SK-N-SH treated with all-trans-retinoic acid at 6 μM for 48 hours (cell line): ENCODE results near the gene VEGFC.
A peak's percentile ranks its signal among the peaks of the same experiment; 100 is the strongest.

Source experiments
- ATAC-seq: fragments of 200-7000 bp; cut with Tn5 transposase; 3 replicates; pipeline ENCODE4 v1.9.1; 2020; ENCODE audit warnings: mild to moderate bottlenecking, moderate library complexity
- BACH2 ChIP-seq: fragments of 250-450 bp; sonication (Bioruptor Pico); IDR thresholded peaks from 2 replicates; pipeline ENCODE4 v1.9.0; 2021; ENCODE audit warnings: mild to moderate bottlenecking, borderline replicate concordance
- CSDC2 ChIP-seq: fragments of 250-450 bp; sonication (Bioruptor Pico); IDR thresholded peaks from 2 replicates; pipeline ENCODE4 v1.5.0; 2020; ENCODE audit warnings: mild to moderate bottlenecking, moderate library complexity
- ESRRG ChIP-seq: fragments of 250-450 bp; sonication (Bioruptor Pico); IDR thresholded peaks from 2 replicates; pipeline ENCODE4 v1.6.1; 2021; ENCODE audit warnings: mild to moderate bottlenecking
- GLIS3 ChIP-seq: fragments of 250-450 bp; sonication (Bioruptor Pico); IDR thresholded peaks from 2 replicates; pipeline ENCODE4 v1.5.0; 2020; ENCODE audit warnings: mild to moderate bottlenecking, moderate library complexity
- ISL1 ChIP-seq: fragments of 250-450 bp; sonication (Bioruptor Pico); IDR thresholded peaks from 2 replicates; pipeline ENCODE4 v2.1.2; 2022; ENCODE audit warnings: mild to moderate bottlenecking, moderate library complexity
- OSR1 ChIP-seq: fragments of 250-450 bp; sonication (Bioruptor Pico); IDR thresholded peaks from 2 replicates; pipeline ENCODE4 v1.8.0; 2022; ENCODE audit warnings: moderate library complexity, mild to moderate bottlenecking, inconsistent platforms
- PPARA ChIP-seq: fragments of 250-450 bp; sonication (Bioruptor Pico); IDR thresholded peaks from 2 replicates; pipeline ENCODE4 v1.5.0; 2020; ENCODE audit warnings: mild to moderate bottlenecking, borderline replicate concordance
- RARB ChIP-seq: fragments of 250-450 bp; sonication (Bioruptor Pico); IDR thresholded peaks from 2 replicates; pipeline ENCODE4 v1.8.0; 2021; ENCODE audit warnings: mild to moderate bottlenecking, moderate library complexity
- SNAI2 ChIP-seq: fragments of 250-450 bp; sonication (Bioruptor Pico); IDR thresholded peaks from 2 replicates; pipeline ENCODE4 v1.5.0; 2020; ENCODE audit warnings: mild to moderate bottlenecking, moderate library complexity
- TCF4 ChIP-seq: fragments of 250-450 bp; sonication (Bioruptor Pico); IDR thresholded peaks from 2 replicates; pipeline ENCODE4 v1.8.0; 2021; ENCODE audit warnings: mild to moderate bottlenecking, moderate library complexity, borderline replicate concordance
- TOX ChIP-seq: fragments of 250-450 bp; sonication (Bioruptor Pico); IDR thresholded peaks from 2 replicates; pipeline ENCODE4 v1.8.0; 2021; ENCODE audit warnings: mild to moderate bottlenecking, moderate library complexity, borderline replicate concordance
- ZC3H10 ChIP-seq: fragments of 250-450 bp; sonication (Bioruptor Pico); IDR thresholded peaks from 2 replicates; pipeline ENCODE4 v1.5.1; 2021; ENCODE audit warnings: mild to moderate bottlenecking, moderate library complexity
- ZFP30 ChIP-seq: fragments of 450-650 bp; formaldehyde crosslinking; IDR thresholded peaks from 2 replicates; pipeline ENCODE4 v1.5.0; 2022; ENCODE audit warnings: mild to moderate bottlenecking, moderate library complexity
- ZNF565 ChIP-seq: fragments of 450-650 bp; formaldehyde crosslinking; conservative IDR thresholded peaks from 2 replicates; pipeline ENCODE4 v1.5.0; 2020; ENCODE audit warnings: low read depth, mild to moderate bottlenecking, moderate library complexity
- ZNF70 ChIP-seq: fragments of 450-650 bp; formaldehyde crosslinking; IDR thresholded peaks from 2 replicates; pipeline ENCODE4 v1.5.0; 2020; ENCODE audit warnings: mild to moderate bottlenecking, moderate library complexity
- ZNF8 ChIP-seq: fragments of 450-650 bp; formaldehyde crosslinking; IDR thresholded peaks from 2 replicates; pipeline ENCODE4 v1.5.0; 2020; ENCODE audit warnings: mild to moderate bottlenecking, moderate library complexity
- TF ChIP-seq, protein P1 (sequence below): fragments of 250-450 bp; sonication (Bioruptor Pico); IDR thresholded peaks from 2 replicates; pipeline ENCODE4 v1.5.1; 2020; ENCODE audit warnings: low read depth, mild to moderate bottlenecking, moderate library complexity
- TF ChIP-seq, protein P2 (sequence below): fragments of 250-450 bp; sonication (Bioruptor Pico); IDR thresholded peaks from 2 replicates; pipeline ENCODE4 v1.5.1; 2021; ENCODE audit warnings: mild to moderate bottlenecking, moderate library complexity
- TF ChIP-seq, protein P3 (sequence below): fragments of 250-450 bp; sonication (Bioruptor Pico); IDR thresholded peaks from 2 replicates; pipeline ENCODE4 v1.5.0; 2020; ENCODE audit warnings: mild to moderate bottlenecking, moderate library complexity
- TF ChIP-seq, protein P4 (sequence below): fragments of 250-450 bp; sonication (Bioruptor Pico); IDR thresholded peaks from 2 replicates; pipeline ENCODE4 v1.8.0; 2021; ENCODE audit warnings: low read depth, mild to moderate bottlenecking, moderate library complexity, borderline replicate concordance
- TF ChIP-seq, protein P5 (sequence below): fragments of 250-450 bp; sonication (Bioruptor Pico); IDR thresholded peaks from 2 replicates; pipeline ENCODE4 v1.8.0; 2020; ENCODE audit warnings: mild to moderate bottlenecking, moderate library complexity, borderline replicate concordance

VEGFC gene

DNA sequence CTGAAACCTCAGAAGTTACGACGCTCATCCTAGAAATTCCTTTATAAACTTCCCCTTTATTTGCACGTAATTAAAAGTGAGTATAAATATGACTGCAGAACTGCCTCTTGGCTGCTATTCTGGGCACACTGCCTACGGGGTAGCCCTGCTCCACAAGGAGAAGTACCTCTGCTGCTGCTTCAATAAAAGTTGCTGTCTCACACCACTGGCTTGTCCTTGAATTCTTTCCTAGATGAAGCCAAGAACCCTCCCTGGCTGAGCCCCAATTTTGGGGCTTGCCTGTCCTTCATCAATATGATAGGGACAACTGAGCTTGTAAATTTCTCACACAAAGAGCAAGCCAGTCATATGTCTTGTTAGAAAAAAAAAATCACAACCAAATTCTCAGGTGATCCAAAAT is 115.8 kb downstream of the VEGFC start (continued):
- TF ChIP-seq RARB (no peak), GLIS3 (CRISPR knock-in tag) (no peak)
- TF ChIP-seq, all 23 proteins: peak for 0

DNA sequence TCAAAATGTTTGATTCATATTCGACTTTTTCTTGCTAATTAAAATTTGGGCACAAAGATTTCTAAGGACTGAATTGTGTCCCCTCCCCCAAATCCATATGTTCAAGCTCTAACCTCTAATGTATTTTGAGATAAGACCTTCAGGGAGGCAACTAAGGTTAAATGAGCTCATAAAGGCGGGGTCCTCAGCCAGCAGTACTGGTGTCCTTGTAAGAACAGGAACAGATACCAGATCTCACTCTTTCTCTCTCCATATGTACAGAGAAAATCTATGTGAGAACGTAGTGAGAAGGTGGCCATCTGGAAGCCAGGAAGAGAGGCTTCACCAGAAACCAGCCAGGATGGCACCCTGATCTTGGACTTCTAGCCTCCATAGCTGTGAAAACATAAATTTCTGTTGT is 116.9 kb downstream of the VEGFC start:
- no peak; the same call in 2 of the 3 replicates for ATAC-seq
- TF ChIP-seq ZNF565 (no peak), CSDC2 (no peak), PPARA (CRISPR knock-in tag) (no peak), RARB (no peak), ZNF8 (no peak), TOX (CRISPR knock-in tag) (no peak), SNAI2 (CRISPR knock-in tag) (no peak), ZNF70 (CRISPR knock-in tag) (no peak), OSR1 (CRISPR knock-in tag) (no peak), GLIS3 (CRISPR knock-in tag) (no peak), ZFP30 (no peak), BACH2 (CRISPR knock-in tag) (no peak), ISL1 (no peak), ZC3H10 (CRISPR knock-in tag) (no peak), ESRRG (CRISPR knock-in tag) (no peak)
- TF ChIP-seq, protein P1, sequence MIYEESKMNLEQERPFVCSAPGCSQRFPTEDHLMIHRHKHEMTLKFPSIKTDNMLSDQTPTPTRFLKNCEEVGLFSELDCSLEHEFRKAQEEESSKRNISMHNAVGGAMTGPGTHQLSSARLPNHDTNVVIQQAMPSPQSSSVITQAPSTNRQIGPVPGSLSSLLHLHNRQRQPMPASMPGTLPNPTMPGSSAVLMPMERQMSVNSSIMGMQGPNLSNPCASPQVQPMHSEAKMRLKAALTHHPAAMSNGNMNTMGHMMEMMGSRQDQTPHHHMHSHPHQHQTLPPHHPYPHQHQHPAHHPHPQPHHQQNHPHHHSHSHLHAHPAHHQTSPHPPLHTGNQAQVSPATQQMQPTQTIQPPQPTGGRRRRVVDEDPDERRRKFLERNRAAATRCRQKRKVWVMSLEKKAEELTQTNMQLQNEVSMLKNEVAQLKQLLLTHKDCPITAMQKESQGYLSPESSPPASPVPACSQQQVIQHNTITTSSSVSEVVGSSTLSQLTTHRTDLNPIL: no peak
- TF ChIP-seq, protein P2, sequence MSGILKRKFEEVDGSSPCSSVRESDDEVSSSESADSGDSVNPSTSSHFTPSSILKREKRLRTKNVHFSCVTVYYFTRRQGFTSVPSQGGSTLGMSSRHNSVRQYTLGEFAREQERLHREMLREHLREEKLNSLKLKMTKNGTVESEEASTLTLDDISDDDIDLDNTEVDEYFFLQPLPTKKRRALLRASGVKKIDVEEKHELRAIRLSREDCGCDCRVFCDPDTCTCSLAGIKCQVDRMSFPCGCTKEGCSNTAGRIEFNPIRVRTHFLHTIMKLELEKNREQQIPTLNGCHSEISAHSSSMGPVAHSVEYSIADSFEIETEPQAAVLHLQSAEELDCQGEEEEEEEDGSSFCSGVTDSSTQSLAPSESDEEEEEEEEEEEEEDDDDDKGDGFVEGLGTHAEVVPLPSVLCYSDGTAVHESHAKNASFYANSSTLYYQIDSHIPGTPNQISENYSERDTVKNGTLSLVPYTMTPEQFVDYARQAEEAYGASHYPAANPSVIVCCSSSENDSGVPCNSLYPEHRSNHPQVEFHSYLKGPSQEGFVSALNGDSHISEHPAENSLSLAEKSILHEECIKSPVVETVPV: no peak
- TF ChIP-seq, protein P3, sequence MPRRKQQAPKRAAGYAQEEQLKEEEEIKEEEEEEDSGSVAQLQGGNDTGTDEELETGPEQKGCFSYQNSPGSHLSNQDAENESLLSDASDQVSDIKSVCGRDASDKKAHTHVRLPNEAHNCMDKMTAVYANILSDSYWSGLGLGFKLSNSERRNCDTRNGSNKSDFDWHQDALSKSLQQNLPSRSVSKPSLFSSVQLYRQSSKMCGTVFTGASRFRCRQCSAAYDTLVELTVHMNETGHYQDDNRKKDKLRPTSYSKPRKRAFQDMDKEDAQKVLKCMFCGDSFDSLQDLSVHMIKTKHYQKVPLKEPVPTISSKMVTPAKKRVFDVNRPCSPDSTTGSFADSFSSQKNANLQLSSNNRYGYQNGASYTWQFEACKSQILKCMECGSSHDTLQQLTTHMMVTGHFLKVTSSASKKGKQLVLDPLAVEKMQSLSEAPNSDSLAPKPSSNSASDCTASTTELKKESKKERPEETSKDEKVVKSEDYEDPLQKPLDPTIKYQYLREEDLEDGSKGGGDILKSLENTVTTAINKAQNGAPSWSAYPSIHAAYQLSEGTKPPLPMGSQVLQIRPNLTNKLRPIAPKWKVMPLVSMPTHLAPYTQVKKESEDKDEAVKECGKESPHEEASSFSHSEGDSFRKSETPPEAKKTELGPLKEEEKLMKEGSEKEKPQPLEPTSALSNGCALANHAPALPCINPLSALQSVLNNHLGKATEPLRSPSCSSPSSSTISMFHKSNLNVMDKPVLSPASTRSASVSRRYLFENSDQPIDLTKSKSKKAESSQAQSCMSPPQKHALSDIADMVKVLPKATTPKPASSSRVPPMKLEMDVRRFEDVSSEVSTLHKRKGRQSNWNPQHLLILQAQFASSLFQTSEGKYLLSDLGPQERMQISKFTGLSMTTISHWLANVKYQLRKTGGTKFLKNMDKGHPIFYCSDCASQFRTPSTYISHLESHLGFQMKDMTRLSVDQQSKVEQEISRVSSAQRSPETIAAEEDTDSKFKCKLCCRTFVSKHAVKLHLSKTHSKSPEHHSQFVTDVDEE (CRISPR knock-in tag): no peak
- TF ChIP-seq, protein P4, sequence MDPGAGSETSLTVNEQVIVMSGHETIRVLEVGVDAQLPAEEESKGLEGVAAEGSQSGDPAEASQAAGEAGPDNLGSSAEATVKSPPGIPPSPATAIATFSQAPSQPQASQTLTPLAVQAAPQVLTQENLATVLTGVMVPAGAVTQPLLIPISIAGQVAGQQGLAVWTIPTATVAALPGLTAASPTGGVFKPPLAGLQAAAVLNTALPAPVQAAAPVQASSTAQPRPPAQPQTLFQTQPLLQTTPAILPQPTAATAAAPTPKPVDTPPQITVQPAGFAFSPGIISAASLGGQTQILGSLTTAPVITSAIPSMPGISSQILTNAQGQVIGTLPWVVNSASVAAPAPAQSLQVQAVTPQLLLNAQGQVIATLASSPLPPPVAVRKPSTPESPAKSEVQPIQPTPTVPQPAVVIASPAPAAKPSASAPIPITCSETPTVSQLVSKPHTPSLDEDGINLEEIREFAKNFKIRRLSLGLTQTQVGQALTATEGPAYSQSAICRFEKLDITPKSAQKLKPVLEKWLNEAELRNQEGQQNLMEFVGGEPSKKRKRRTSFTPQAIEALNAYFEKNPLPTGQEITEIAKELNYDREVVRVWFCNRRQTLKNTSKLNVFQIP: no peak
- TF ChIP-seq, all 23 proteins: peak for 0

DNA sequence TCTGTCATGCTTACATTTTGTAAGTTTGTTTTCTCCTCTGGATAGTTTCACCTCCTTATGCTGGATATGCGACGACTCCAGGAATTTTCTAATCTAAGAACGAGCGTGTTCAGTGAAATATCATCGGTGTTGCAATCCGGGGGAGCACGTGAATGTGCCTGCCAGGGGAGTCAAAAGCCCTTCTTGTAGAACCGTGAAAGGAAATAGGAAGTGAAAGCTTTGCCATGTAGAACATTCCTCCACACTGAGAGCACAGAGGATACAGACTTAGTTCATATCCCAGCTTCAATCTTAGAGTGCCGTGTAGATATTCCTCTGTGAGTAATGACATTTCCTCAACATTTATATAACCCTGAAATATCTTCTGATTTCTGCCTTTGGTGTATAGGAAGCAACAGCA is 121.2 kb downstream of the VEGFC start:
- peak; percentile 48 for ATAC-seq
- no peak for TF ChIP-seq BACH2 (CRISPR knock-in tag)
- TF ChIP-seq CSDC2: no peak
- TF ChIP-seq TOX (CRISPR knock-in tag): no peak
- TF ChIP-seq ZNF8: no peak
- no peak for TF ChIP-seq ZNF565
- TF ChIP-seq ESRRG (CRISPR knock-in tag): no peak
- no peak for TF ChIP-seq TCF4 (CRISPR knock-in tag)
- TF ChIP-seq SNAI2 (CRISPR knock-in tag): no peak

DNA sequence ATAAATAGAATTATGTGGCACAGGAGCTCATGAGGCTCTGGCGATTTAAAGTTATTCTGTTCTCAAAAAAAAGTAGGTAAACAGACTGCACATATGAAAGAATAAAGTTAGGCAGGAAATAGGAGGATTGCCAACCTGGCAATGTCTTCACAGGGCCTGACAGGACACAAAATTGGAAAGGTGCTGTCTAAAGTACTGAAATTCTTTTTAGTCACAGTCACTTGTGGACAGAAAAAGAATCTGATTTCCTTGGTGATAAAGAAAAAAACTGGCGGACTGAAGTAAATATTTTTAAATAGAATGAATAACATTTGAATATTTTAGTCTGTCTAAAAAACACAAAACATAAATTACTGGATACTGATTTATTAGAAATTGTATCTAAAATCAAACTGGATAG is 124.4 kb downstream of the VEGFC start:
- no peak for TF ChIP-seq TCF4 (CRISPR knock-in tag)
- TF ChIP-seq, protein P2: no peak
- no peak for TF ChIP-seq SNAI2 (CRISPR knock-in tag)
- TF ChIP-seq ESRRG (CRISPR knock-in tag): no peak
- no peak for TF ChIP-seq ISL1
- TF ChIP-seq PPARA (CRISPR knock-in tag): no peak
- no peak for TF ChIP-seq ZNF8
- TF ChIP-seq ZFP30: no peak
- TF ChIP-seq, protein P3 (CRISPR knock-in tag): no peak
- TF ChIP-seq RARB: no peak
- TF ChIP-seq, protein P1: no peak
- TF ChIP-seq, protein P5, sequence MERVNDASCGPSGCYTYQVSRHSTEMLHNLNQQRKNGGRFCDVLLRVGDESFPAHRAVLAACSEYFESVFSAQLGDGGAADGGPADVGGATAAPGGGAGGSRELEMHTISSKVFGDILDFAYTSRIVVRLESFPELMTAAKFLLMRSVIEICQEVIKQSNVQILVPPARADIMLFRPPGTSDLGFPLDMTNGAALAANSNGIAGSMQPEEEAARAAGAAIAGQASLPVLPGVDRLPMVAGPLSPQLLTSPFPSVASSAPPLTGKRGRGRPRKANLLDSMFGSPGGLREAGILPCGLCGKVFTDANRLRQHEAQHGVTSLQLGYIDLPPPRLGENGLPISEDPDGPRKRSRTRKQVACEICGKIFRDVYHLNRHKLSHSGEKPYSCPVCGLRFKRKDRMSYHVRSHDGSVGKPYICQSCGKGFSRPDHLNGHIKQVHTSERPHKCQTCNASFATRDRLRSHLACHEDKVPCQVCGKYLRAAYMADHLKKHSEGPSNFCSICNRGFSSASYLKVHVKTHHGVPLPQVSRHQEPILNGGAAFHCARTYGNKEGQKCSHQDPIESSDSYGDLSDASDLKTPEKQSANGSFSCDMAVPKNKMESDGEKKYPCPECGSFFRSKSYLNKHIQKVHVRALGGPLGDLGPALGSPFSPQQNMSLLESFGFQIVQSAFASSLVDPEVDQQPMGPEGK (CRISPR knock-in tag): no peak
- ATAC-seq: 0 out of 3 replicates have a peak, but pooled peaks have one; percentile 14
